Neural cell (in vitro differentiated cells): ENCODE data around the gene AGAP2. TPM values are rescaled to one million over a fixed set of nuclear protein-coding genes. Genes with fewer than 3 reads are reported as not detected.
"Not testable (repeated sequence)": the region's sequence is repeated elsewhere in the genome, so short reads cannot be mapped to it uniquely, and the experiment has no call there.

ENCODE experiments used
- H2AFZ ChIP-seq: fragments of 200-600, 300-800 bp; sonication (generic), shearing (Covaris generic); 2 replicates; pipeline ENCODE4 v1.6.0; 2014; ENCODE audit warnings: low read depth, mild to moderate bottlenecking, antibody characterized with exemption, low read length, moderate library complexity
- H3F3A ChIP-seq: fragments of 200-600 bp; shearing (Covaris generic); 2 replicates; pipeline ENCODE4 v1.6.1; 2016; ENCODE audit warnings: mild to moderate bottlenecking, moderate library complexity, mixed read lengths, antibody characterized with exemption, low read length; ENCODE audit not compliant: insufficient read depth, poor library complexity, severe bottlenecking
- H3K27ac ChIP-seq: fragments of 200-600, 300-800 bp; sonication (generic), shearing (Covaris generic); 2 replicates; pipeline ENCODE4 v1.5.1; 2014; ENCODE audit warnings: mild to moderate bottlenecking, low read length, moderate library complexity
- H3K27me3 ChIP-seq: fragments of 300-800, 200-600 bp; sonication (generic), shearing (Covaris generic); 2 replicates; pipeline ENCODE4 v1.6.0; 2014; ENCODE audit warnings: mild to moderate bottlenecking, low read depth, low read length, moderate library complexity; ENCODE audit not compliant: insufficient read depth
- H3K36me3 ChIP-seq: fragments of 300-800, 200-600 bp; sonication (generic), shearing (Covaris generic); 2 replicates; pipeline ENCODE4 v1.5.1; 2014; ENCODE audit warnings: mild to moderate bottlenecking, antibody characterized with exemption, low read length, moderate library complexity; ENCODE audit not compliant: insufficient read depth
- H3K4me2 ChIP-seq: fragments of 300-800, 200-600 bp; sonication (generic), shearing (Covaris generic); 2 replicates; pipeline ENCODE4 v1.6.0; 2014; ENCODE audit warnings: mild to moderate bottlenecking, low read length
- H3K4me3 ChIP-seq: fragments of 300-800, 200-600 bp; sonication (generic), shearing (Covaris generic); 2 replicates; pipeline ENCODE4 v1.5.1; 2014; ENCODE audit warnings: mild to moderate bottlenecking, low read length, moderate library complexity
- H3K79me2 ChIP-seq: fragments of 200-600 bp; shearing (Covaris generic); replicated peaks from 2 replicates; pipeline ENCODE4 v1.6.0; 2014; ENCODE audit warnings: mild to moderate bottlenecking, low read length, moderate library complexity; ENCODE audit not compliant: insufficient read depth
- H3K9ac ChIP-seq: fragments of 300-800, 200-600 bp; sonication (generic), shearing (Covaris generic); 2 replicates; pipeline ENCODE4 v1.6.1; 2016; ENCODE audit warnings: mild to moderate bottlenecking, low read length, mixed read lengths
- H3K9me2 ChIP-seq: fragments of 200-600 bp; shearing (Covaris generic); 2 replicates; pipeline ENCODE4 v1.6.1; 2016; ENCODE audit warnings: mild to moderate bottlenecking, low read length, mixed read lengths; ENCODE audit not compliant: insufficient read depth
- H3K9me3 ChIP-seq: fragments of 200-600, 300-800 bp; sonication (generic), shearing (Covaris generic); 2 replicates; pipeline ENCODE4 v1.6.1; 2016; ENCODE audit warnings: mild to moderate bottlenecking, mixed run types, low read length, moderate library complexity, mixed read lengths
- H4K20me1 ChIP-seq: fragments of 200-600 bp; shearing (Covaris generic); 2 replicates; pipeline ENCODE4 v1.6.1; 2016; ENCODE audit warnings: mild to moderate bottlenecking, mixed run types; ENCODE audit not compliant: insufficient read depth
- CTCF ChIP-seq: fragments of 450-650 bp; IDR thresholded peaks from 2 replicates; pipeline ENCODE4 v1.5.1; 2014; ENCODE audit warnings: antibody characterized with exemption, mild to moderate bottlenecking, moderate library complexity; ENCODE audit not compliant: poor library complexity, severe bottlenecking
- EP300 ChIP-seq: fragments of 450-650 bp; conservative IDR thresholded peaks from 2 replicates; pipeline ENCODE4 v1.6.1; 2014; ENCODE audit warnings: antibody characterized with exemption, mild to moderate bottlenecking, moderate library complexity; ENCODE audit not compliant: poor library complexity, severe bottlenecking
- EZH2 ChIP-seq: fragments of 200-600, 300-800 bp; shearing (Covaris generic), sonication (generic); IDR thresholded peaks from 2 replicates; pipeline ENCODE4 v1.6.1; 2014; ENCODE audit warnings: antibody characterized with exemption, low read length, borderline replicate concordance, mild to moderate bottlenecking; ENCODE audit not compliant: insufficient read depth, poor library complexity, severe bottlenecking
- MXI1 ChIP-seq: fragments of 450-650 bp; conservative IDR thresholded peaks from 2 replicates; pipeline ENCODE4 v1.6.1; 2014; ENCODE audit warnings: antibody characterized with exemption, mild to moderate bottlenecking; ENCODE audit not compliant: poor library complexity, severe bottlenecking
- POLR2AphosphoS5 ChIP-seq: IDR thresholded peaks from 2 replicates; pipeline ENCODE4 v1.6.1; 2012
- RAD21 ChIP-seq: fragments of 450-650 bp; conservative IDR thresholded peaks from 2 replicates; pipeline ENCODE4 v1.6.1; 2014; ENCODE audit warnings: antibody characterized with exemption, mild to moderate bottlenecking, moderate library complexity
- SMC3 ChIP-seq: fragments of 450-650 bp; conservative IDR thresholded peaks from 2 replicates; pipeline ENCODE4 v1.6.1; 2014; ENCODE audit warnings: antibody characterized with exemption, mild to moderate bottlenecking, moderate library complexity; ENCODE audit not compliant: poor library complexity
- TAF1 ChIP-seq: IDR thresholded peaks from 2 replicates; pipeline ENCODE4 v1.6.1; 2012; ENCODE audit warnings: low read depth
- polyA plus RNA-seq: library from polyadenylated mRNA; depleted of rRNA; stranded (reverse); fragments of >200 nt; gene quantifications from 2 replicates; pipeline ENCODE4 v1.2.3, GENCODE V29; 2014
- TF ChIP-seq, protein P1 (sequence below): IDR thresholded peaks from 2 replicates; pipeline ENCODE4 v1.6.1; 2012; ENCODE audit warnings: borderline replicate concordance

Gene AGAP2
- polyA plus RNA-seq, 1 donor from 2014 or later: 19.3 TPM

DNA sequence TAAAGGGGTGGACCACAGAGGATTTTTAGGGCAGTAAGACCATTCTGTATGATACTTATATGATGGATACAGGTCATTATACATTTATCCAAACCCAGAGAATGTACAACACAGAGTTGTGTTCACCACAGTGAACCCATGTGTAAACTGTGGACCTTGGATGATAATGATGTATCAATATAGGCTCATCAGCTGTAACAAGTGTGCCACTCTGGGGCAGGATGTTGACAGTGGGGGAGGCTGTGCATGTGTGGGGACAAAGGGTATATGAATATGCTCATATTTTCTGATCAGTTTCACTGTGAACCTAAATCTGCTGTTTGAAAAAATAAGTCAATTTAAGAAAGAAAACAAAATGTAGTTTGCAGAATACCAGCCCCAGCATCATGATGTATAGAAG is 58.8 kb downstream of the AGAP2 start:
- Histone ChIP-seq H3K4me2 (no peak overlapping the region), H3K36me3 (no peaks in the 10 kb centered on the region), H3K9me3 (peaks cover 3% of the 10 kb centered on the region), H3K27ac (no peak overlapping the region), H3K9ac (no peak overlapping the region), H3F3A (no peaks in the 10 kb centered on the region), H3K4me3 (no peak overlapping the region), H4K20me1 (no peaks in the 10 kb centered on the region), H3K9me2 (no peaks in the 10 kb centered on the region), H3K27me3 (no peaks in the 10 kb centered on the region), H3K79me2 (no peaks in the 10 kb centered on the region), H2AFZ (no peak overlapping the region)
- TF ChIP-seq POLR2AphosphoS5 (no peak), MXI1 (no peak), EP300 (no peak), EZH2 (no peak), TAF1 (no peak), CTCF (no peak)

DNA sequence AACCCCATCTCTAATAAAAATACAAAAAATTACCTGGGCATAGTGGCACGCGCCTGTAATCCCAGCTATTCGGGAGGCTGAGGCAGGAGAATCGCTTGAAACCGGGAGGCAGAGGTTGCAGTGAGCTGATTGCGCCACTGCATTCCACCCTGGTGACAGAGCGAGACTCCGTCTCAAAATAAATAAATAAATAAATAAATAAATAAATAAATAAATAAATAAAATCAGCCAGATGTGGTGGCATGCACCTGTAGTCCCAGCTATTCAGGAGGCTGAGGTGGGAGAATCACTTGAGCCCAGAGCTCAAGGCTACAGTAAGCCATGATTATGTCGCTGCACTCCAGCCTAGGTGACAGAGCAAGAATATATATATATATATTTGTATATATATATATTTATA is 60.6 kb downstream of the AGAP2 start:
- not testable (repeated sequence) for H3K9me3 ChIP-seq, H4K20me1 ChIP-seq, H3K9me2 ChIP-seq, H3K27ac ChIP-seq, H3F3A ChIP-seq, H3K79me2 ChIP-seq, H3K4me2 ChIP-seq, H2AFZ ChIP-seq, H3K4me3 ChIP-seq, H3K27me3 ChIP-seq, H3K36me3 ChIP-seq, H3K9ac ChIP-seq

DNA sequence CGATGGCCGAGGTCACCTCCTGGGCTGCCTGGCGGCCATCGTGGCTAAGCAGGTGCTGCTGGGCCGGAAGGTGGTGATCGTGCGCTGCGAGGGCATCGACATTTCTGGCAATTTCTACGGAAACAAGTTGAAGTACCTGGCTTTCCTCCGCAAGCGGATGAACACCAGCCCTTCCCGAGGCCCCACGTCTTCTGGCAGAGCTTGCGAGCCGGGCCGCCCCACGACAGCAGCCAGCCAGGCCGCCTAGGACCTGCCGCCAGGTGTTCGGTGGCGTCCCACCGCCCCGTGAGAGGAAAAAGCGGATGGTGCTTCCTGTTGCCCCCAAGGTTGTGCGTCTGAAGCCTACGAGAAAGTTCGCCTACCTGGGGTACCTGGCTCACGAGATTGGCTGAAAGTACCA is 63.9 kb downstream of the AGAP2 start:
- TF ChIP-seq TAF1: no peak
- no peak for TF ChIP-seq MXI1
- TF ChIP-seq EZH2: no peak
- TF ChIP-seq, protein P1, sequence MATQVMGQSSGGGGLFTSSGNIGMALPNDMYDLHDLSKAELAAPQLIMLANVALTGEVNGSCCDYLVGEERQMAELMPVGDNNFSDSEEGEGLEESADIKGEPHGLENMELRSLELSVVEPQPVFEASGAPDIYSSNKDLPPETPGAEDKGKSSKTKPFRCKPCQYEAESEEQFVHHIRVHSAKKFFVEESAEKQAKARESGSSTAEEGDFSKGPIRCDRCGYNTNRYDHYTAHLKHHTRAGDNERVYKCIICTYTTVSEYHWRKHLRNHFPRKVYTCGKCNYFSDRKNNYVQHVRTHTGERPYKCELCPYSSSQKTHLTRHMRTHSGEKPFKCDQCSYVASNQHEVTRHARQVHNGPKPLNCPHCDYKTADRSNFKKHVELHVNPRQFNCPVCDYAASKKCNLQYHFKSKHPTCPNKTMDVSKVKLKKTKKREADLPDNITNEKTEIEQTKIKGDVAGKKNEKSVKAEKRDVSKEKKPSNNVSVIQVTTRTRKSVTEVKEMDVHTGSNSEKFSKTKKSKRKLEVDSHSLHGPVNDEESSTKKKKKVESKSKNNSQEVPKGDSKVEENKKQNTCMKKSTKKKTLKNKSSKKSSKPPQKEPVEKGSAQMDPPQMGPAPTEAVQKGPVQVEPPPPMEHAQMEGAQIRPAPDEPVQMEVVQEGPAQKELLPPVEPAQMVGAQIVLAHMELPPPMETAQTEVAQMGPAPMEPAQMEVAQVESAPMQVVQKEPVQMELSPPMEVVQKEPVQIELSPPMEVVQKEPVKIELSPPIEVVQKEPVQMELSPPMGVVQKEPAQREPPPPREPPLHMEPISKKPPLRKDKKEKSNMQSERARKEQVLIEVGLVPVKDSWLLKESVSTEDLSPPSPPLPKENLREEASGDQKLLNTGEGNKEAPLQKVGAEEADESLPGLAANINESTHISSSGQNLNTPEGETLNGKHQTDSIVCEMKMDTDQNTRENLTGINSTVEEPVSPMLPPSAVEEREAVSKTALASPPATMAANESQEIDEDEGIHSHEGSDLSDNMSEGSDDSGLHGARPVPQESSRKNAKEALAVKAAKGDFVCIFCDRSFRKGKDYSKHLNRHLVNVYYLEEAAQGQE: no peak
- no peak for TF ChIP-seq POLR2AphosphoS5
- TF ChIP-seq CTCF: no peak
- no peak for TF ChIP-seq RAD21
- no peak for TF ChIP-seq SMC3
- no peak for TF ChIP-seq EP300
- H3K36me3 ChIP-seq: no peaks in the 10 kb centered on the region
- no peaks in the 10 kb centered on the region for H3K9me3 ChIP-seq
- H3K27ac ChIP-seq: no peak overlapping the region
- no peaks in the 10 kb centered on the region for H3K79me2 ChIP-seq
- H3K4me3 ChIP-seq: no peak overlapping the region
- no peak overlapping the region for H2AFZ ChIP-seq
- no peaks in the 10 kb centered on the region for H4K20me1 ChIP-seq
- H3K9me2 ChIP-seq: no peaks in the 10 kb centered on the region
- H3F3A ChIP-seq: no peaks in the 10 kb centered on the region
- H3K4me2 ChIP-seq: no peak overlapping the region
- no peaks in the 10 kb centered on the region for H3K27me3 ChIP-seq
- no peak overlapping the region for H3K9ac ChIP-seq
